Sigmoid colon (tissue), 7 donors: ENCODE measurements around the gene RCL1. TPM values are rescaled to one million over a fixed set of nuclear protein-coding genes. Genes with fewer than 3 reads are reported as not detected.

Experiments
- DNase-seq: peaks from one replicate; pipeline ENCODE4 v3.0.0-alpha.2; 2019
- H3K27ac ChIP-seq, 4 donors: fragments of 200-600 bp; sonication (generic); one replicate each; pipeline ENCODE4 v1.5.1; 2016 to 2019; ENCODE audit warnings: mild to moderate bottlenecking in 1 of 4
- H3K27me3 ChIP-seq, 3 donors: fragments of 200-600 bp; sonication (generic); one replicate each; pipeline ENCODE4 v1.5.1; 2019; ENCODE audit warnings: mild to moderate bottlenecking in 1 of 3
- H3K36me3 ChIP-seq, 4 donors: fragments of 200-600 bp; sonication (generic); one replicate each; pipeline ENCODE4 v1.5.1; 2016 to 2019
- H3K4me1 ChIP-seq, 4 donors: fragments of 200-600 bp; sonication (generic); one replicate each; pipeline ENCODE4 v1.5.1; 2017 to 2019
- H3K4me3 ChIP-seq, 4 donors: fragments of 200-600 bp; sonication (generic); one replicate each; pipeline ENCODE4 v1.5.1; 2017 to 2019; ENCODE audit warnings: mild to moderate bottlenecking in 2 of 4, moderate library complexity in 1 of 4
- H3K9me3 ChIP-seq, 4 donors: fragments of 200-600 bp in 3 of 4; sonication (generic) in 3 of 4; one replicate each; pipeline versions ENCODE4 v1.5.1 to v1.6.1; 2013 to 2019
- EP300 ChIP-seq, 4 donors: sonication (generic); formaldehyde crosslinking; IDR thresholded peaks; one replicate each; pipeline ENCODE4 v1.6.1; 2017; ENCODE audit warnings: antibody characterized with exemption in 4 of 4
- POLR2A ChIP-seq, 2 donors: fragments of 450-650 bp; IDR thresholded peaks; one replicate each; pipeline ENCODE4 v1.6.1; 2016; ENCODE audit warnings: antibody characterized with exemption in 2 of 2, mild to moderate bottlenecking in 2 of 2, moderate library complexity in 2 of 2
- POLR2AphosphoS5 ChIP-seq, 4 donors: sonication (generic); formaldehyde crosslinking; IDR thresholded peaks; one replicate each; pipeline ENCODE4 v1.6.1; 2017; ENCODE audit warnings: antibody characterized with exemption in 4 of 4
- WGBS, 2 donors: extraction: QIAGEN DNeasy Blood & Tissue Kit; methylation state at CpG; one replicate each; pipeline ENCODE4 v1.1.7; 2013; 5-methylcytosine and 5-hydroxymethylcytosine counted together
- intact Hi-C: fragments of 100-400 bp; cut with DNase I; formaldehyde crosslinking; loops from one replicate; pipeline ENCODE4 v1.15.1; 2023
- polyA plus RNA-seq, 3 donors: library from polyadenylated mRNA; stranded (reverse); fragments of 200-250 nt; gene quantifications; one replicate each; pipeline ENCODE4 v1.2.3, GENCODE V29; 2013
- total RNA-seq, 4 donors: library from RNA; depleted of rRNA; stranded (reverse); fragments of >200 nt; gene quantifications; one replicate each; pipeline ENCODE4 v1.1.0, GENCODE V29; 2016
- TF ChIP-seq, protein P1 (sequence below), 4 experiments: fragments of 450-650 bp in 3 of 4; fragments of 200-600 bp in 1 of 4; IDR thresholded peaks; one replicate each; pipeline ENCODE4 v1.5.1; 2016 to 2019; ENCODE audit warnings: antibody characterized with exemption in 4 of 4, mild to moderate bottlenecking in 3 of 4, moderate library complexity in 2 of 4
- donor health status: healthy with polysubstance abuse.
- donor health status: Bipolar disorder and iron deficiency.
- donor health status: healthy.

Gene RCL1
- total and polyA plus RNA-seq, 7 donors: 5.1 to 24.1 (median 19.7) TPM

DNA sequence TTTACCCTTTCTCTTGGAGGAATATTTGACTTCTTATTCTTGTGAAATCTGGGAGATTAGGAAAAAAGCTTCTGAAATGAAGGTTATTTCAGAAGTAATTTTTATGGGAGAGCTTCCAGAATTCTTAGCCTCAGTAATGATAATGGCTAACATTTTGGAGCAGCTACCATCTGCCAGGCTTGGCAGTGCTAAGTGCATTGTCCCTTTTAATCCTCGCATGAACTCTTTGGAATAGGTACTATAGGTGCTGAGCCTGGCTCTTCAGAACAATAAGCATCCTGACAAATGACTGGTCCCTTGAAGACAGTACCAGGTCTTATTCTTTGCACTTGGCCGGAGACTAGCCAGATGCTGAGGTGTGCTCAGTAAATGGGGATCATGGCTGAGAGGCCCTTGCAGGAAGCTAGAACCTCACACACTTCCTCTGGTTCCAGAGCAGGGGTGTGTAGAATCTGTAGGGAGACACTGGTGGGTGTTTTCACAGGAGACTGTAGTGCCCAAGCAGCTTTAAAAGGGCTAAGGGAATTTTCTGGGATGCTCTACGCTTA, 90.7 kb downstream of the RCL1 start:
- Histone ChIP-seq H3K27ac (no peak overlapping the region), H3K9me3 (no peaks in the 10 kb centered on the region), H3K4me1 (peaks cover 0 to 6% (median 0%) of the 10 kb centered on the region in 4 donors), H3K27me3 (no peaks in the 10 kb centered on the region), H3K4me3 (no peak overlapping the region), H3K36me3 (no peaks in the 10 kb centered on the region)
- intact Hi-C loops: no loop called here
- WGBS, 2 donors: 97% methylated on average over 3 of the region's 3 CpGs
- DNase-seq: no peak
- TF ChIP-seq, protein P1, sequence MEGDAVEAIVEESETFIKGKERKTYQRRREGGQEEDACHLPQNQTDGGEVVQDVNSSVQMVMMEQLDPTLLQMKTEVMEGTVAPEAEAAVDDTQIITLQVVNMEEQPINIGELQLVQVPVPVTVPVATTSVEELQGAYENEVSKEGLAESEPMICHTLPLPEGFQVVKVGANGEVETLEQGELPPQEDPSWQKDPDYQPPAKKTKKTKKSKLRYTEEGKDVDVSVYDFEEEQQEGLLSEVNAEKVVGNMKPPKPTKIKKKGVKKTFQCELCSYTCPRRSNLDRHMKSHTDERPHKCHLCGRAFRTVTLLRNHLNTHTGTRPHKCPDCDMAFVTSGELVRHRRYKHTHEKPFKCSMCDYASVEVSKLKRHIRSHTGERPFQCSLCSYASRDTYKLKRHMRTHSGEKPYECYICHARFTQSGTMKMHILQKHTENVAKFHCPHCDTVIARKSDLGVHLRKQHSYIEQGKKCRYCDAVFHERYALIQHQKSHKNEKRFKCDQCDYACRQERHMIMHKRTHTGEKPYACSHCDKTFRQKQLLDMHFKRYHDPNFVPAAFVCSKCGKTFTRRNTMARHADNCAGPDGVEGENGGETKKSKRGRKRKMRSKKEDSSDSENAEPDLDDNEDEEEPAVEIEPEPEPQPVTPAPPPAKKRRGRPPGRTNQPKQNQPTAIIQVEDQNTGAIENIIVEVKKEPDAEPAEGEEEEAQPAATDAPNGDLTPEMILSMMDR (IDR thresholded peaks at IDR 0.05): no peak
- no peak for TF ChIP-seq POLR2AphosphoS5 (IDR thresholded peaks at IDR 0.05)
- no peak for TF ChIP-seq EP300 (IDR thresholded peaks at IDR 0.05)
- no peak for TF ChIP-seq POLR2A (IDR thresholded peaks at IDR 0.05)

DNA sequence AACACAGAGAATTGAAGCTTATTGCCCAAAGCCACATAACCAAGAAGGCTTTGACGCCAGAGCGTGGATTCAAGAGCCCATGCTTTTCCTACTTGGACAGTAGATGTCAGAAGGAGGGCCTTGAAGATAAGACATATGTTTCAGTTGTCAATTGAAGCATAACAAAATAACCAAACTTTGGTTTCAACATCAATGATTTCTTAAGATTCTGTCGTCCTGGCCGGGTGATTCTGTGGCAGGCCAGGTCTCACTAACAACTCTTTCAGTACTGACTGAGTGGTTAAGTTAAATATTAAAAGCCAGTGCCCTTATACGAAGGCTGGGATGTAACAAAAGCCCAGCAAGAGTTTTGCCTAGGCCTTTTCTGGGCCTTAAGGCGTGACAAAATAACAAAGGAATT, 94.0 kb downstream of the RCL1 start:
- no peak for TF ChIP-seq EP300 (IDR thresholded peaks at IDR 0.05)
- TF ChIP-seq POLR2A (IDR thresholded peaks at IDR 0.05): no peak
- no peak for TF ChIP-seq POLR2AphosphoS5 (IDR thresholded peaks at IDR 0.05)
- TF ChIP-seq, protein P1 (IDR thresholded peaks at IDR 0.05): no peak
- H3K36me3 ChIP-seq: no peaks in the 10 kb centered on the region
- no peaks in the 10 kb centered on the region for H3K9me3 ChIP-seq
- H3K27me3 ChIP-seq: no peaks in the 10 kb centered on the region
- peaks cover 0 to 6% (median 0%) of the 10 kb centered on the region in 4 donors for H3K4me1 ChIP-seq
- H3K27ac ChIP-seq: no peak overlapping the region
- 47 to 55% methylated on average over 6 of the region's 6 CpGs for whole genome bisulfite sequencing, 2 donors
- DNase-seq: no peak
- H3K4me3 ChIP-seq: no peak overlapping the region
- intact Hi-C loops: no loop called here

DNA sequence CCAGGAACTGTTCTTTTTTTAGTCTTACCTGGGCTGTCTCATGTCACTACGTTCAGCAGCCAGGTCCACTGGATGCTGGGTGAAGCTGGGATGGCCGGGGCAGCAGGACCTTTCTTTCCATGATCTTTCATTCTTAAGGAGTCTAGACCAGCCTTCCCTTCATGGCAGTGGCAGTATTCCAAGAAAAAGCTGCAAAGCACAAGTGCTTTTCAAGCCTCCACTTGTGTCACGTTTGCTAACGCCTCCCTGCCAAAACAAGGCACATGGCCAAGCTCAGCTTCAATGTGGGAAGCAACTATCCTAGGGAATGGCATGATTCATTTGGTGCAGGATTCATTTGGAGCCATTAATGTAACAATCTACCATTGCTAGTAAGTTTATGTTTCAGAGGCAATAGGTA, 94.8 kb downstream of the RCL1 start:
- intact Hi-C loops: no loop called here
- 69 to 72% methylated on average over 4 of the region's 4 CpGs for WGBS, 2 donors
- DNase-seq: no peak

DNA sequence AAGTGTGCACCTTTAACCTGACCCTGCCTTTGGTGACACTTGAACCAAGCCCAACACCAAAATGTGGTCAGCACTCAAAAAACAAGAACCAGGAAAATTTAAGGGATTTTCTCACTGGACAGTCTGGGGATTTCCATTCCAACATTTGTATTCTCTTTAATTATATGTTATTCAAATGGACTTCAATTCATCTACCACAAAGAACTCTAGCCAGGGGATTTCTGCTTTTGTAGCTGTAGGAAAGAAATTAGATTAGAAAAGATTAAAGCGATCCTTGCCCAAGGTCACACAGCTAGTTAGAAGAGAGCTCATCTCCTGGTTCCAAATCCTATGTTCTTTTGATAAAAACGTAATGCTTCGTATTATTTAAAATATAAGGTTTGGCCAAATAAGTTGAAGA, 97.5 kb downstream of the RCL1 start:
- DNase-seq: no peak
- 92 to 93% methylated on average over 3 of the region's 3 CpGs for WGBS, 2 donors
- Histone ChIP-seq H3K4me3 (no peak overlapping the region), H3K36me3 (no peaks in the 10 kb centered on the region), H3K27ac (no peak overlapping the region), H3K27me3 (no peaks in the 10 kb centered on the region), H3K4me1 (peaks cover 0 to 6% (median 0%) of the 10 kb centered on the region in 4 donors), H3K9me3 (no peaks in the 10 kb centered on the region)
- TF ChIP-seq POLR2AphosphoS5 (IDR thresholded peaks at IDR 0.05) (no peak), POLR2A (IDR thresholded peaks at IDR 0.05) (no peak)
- TF ChIP-seq, protein P1 (IDR thresholded peaks at IDR 0.05): no peak
- intact Hi-C loops: no loop called here

More for the DNA sequence above, 94.8 kb downstream of the RCL1 start:
- Histone ChIP-seq H3K4me1 (peaks cover 0 to 6% (median 0%) of the 10 kb centered on the region in 4 donors), H3K9me3 (no peaks in the 10 kb centered on the region), H3K27ac (no peak overlapping the region), H3K4me3 (no peak overlapping the region), H3K27me3 (no peaks in the 10 kb centered on the region), H3K36me3 (no peaks in the 10 kb centered on the region)
- TF ChIP-seq POLR2A (IDR thresholded peaks at IDR 0.05) (no peak), POLR2AphosphoS5 (IDR thresholded peaks at IDR 0.05) (no peak), EP300 (IDR thresholded peaks at IDR 0.05) (no peak)
- TF ChIP-seq, protein P1 (IDR thresholded peaks at IDR 0.05): no peak

DNA sequence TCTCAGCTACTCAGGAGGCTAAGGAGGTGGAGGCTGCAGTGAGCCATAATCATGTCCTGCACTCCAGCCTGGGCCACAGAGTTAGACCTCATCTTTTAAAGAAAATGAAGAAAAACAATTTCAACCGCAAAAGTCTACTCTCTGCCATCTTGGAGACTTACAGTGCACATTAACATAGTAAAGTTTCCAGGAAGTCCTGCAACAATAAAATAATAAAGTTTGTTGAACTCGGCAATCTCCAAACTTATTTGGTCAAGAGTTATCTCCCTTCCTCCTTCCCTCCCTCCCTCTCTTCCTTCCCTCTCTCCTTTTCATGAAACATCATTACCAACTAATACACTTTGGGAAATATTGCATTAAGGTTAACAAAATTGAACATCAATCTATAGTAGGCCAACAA, 98.2 kb downstream of the RCL1 start:
- H3K9me3 ChIP-seq: no peaks in the 10 kb centered on the region
- WGBS, 2 donors: 10 to 35% methylated on average over 2 of the region's 2 CpGs

More for the DNA sequence above, 98.2 kb downstream of the RCL1 start:
- intact Hi-C loops: no loop called here
- DNase-seq: no peak
- no peaks in the 10 kb centered on the region for H3K36me3 ChIP-seq
- H3K4me1 ChIP-seq: peaks cover 0 to 6% (median 0%) of the 10 kb centered on the region in 4 donors
- H3K27me3 ChIP-seq: no peaks in the 10 kb centered on the region
- no peak overlapping the region for H3K27ac ChIP-seq
- no peak overlapping the region for H3K4me3 ChIP-seq
- TF ChIP-seq, protein P1 (IDR thresholded peaks at IDR 0.05): no peak
- no peak for TF ChIP-seq POLR2A (IDR thresholded peaks at IDR 0.05)
- TF ChIP-seq POLR2AphosphoS5 (IDR thresholded peaks at IDR 0.05): no peak
- no peak for TF ChIP-seq EP300 (IDR thresholded peaks at IDR 0.05)
